WI38 (cell line): ENCODE data around the gene DCP1B.
"Not testable (repeated sequence)": the region's sequence is repeated elsewhere in the genome, so short reads cannot be mapped to it uniquely, and the experiment has no call there.

Experiments
- H3K4me3 ChIP-seq: 2 replicates; pipeline ENCODE4 v1.5.1; 2011; ENCODE audit warnings: low read depth, mild to moderate bottlenecking, control low read depth, low read length
- TF ChIP-seq, protein P1 (sequence below): IDR thresholded peaks from 2 replicates; pipeline ENCODE4 v1.5.1; 2012; ENCODE audit warnings: low read depth, mild to moderate bottlenecking, control low read depth, low read length

Gene DCP1B

DNA sequence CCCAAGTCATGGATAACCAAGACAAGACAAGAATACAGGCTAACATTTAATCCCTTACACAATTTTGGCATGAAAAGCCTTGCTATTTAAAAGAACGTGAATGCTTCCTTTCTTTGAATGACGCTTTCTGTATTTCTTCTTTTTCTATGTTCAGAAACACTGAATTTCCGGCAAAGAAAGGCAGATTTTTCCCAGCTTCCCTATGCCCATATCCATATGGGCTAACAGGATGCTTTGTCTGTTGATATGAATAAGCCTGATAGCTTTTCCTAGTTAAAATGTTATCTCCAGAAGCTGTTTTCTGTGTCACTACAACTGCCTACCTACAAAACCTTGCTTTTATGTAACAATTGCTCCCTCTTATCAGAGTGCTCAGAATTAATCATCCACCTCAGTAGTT is 47.5 kb downstream of the DCP1B start:
- TF ChIP-seq, protein P1, sequence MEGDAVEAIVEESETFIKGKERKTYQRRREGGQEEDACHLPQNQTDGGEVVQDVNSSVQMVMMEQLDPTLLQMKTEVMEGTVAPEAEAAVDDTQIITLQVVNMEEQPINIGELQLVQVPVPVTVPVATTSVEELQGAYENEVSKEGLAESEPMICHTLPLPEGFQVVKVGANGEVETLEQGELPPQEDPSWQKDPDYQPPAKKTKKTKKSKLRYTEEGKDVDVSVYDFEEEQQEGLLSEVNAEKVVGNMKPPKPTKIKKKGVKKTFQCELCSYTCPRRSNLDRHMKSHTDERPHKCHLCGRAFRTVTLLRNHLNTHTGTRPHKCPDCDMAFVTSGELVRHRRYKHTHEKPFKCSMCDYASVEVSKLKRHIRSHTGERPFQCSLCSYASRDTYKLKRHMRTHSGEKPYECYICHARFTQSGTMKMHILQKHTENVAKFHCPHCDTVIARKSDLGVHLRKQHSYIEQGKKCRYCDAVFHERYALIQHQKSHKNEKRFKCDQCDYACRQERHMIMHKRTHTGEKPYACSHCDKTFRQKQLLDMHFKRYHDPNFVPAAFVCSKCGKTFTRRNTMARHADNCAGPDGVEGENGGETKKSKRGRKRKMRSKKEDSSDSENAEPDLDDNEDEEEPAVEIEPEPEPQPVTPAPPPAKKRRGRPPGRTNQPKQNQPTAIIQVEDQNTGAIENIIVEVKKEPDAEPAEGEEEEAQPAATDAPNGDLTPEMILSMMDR: no peak
- H3K4me3 ChIP-seq: no peak overlapping the region

DNA sequence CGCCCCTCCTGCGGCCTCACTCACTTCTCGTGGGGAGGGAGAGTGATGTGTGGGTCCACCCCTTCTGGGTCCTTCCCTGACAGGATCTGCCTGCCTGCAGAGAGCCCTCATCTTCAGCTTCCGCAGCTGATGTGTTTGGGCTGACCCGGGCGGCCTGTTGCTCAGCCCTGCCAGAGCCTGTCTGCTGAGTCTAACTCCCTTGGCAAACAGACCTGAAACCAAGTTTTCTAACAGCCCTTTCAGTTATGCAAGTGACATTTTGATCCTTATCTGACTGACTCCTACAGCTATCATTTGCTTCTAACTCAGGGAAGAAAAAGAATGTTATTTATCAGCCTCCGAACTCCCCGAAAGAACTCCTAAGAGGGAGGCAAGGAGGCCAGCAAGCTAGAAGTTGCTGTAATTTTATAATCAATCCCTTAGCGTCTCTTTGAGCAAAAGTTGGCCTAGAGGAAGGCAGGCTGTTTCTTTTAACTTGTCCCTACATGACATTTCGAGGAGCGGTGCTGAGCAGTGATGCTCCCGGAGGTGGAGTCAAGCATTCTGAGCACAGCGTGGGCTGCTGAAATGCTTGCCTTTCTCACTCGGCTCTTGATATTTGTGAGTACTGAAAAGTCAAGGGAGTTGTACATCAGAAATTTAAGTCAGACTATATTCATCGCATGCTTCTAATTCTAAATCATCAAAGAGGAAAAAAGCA is 54.3 kb downstream of the DCP1B start:
- no peak overlapping the region for H3K4me3 ChIP-seq
- TF ChIP-seq, protein P1: no peak

DNA sequence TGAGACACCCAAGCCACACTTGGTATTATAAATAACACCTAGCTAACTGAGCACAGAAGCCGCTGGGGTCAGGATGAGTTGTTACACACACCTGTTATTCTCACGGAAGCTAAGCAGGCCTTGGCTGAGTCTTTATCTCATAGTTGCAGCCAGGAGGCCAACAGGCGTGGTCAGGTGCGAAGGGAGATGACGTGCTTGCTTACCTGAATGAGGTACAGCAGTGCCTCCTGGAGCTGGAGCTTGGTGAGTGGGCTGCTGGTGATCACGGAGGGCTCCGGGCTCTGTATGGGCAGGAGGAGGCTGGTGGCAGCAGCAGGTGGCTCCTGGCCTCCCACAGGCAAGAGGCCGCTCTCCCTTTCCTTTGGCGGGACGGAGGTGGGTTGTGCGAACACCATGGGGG is 55.4 kb downstream of the DCP1B start:
- H3K4me3 ChIP-seq: no peak overlapping the region
- TF ChIP-seq, protein P1: no peak

DNA sequence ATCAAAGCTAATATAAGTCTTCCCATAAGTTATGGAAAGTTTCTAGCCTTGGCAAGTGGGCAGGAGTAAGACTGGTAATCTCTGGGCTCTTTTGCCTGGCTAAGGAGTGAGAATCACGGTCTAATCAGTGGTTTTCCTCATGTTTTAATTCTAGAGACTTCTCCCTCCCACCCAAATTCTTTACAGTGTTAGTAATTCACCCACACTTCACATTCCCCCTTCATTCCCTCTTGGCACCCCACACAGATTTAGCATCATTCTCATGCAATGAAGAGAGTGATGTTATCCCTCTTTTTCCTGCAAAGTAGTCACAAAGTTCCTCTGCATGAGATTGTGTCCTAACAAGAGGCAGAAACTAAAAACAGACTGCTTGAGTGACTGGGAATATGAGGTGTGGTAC is 57.2 kb downstream of the DCP1B start:
- TF ChIP-seq, protein P1: no peak
- H3K4me3 ChIP-seq: no peak overlapping the region

DNA sequence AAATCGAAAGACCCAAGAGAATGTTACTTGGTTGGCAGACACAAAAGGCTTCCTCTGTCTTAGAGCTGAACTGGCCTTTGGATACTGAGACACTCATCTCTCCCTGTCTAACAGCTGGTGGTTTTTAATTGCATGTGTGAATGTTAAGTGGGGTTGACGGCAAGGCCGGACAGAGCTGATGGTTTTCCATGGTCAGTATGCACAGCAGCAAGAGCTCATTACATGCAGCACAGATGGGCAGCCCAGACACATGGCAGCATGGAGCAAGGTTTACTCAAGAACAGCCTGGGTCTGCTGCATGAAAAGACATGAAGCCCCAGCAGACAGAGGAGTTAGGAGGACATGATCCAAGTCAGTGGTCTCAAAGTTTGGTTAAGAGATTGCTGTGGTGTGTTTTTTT is 58.0 kb downstream of the DCP1B start:
- TF ChIP-seq, protein P1: no peak
- H3K4me3 ChIP-seq: no peak overlapping the region

DNA sequence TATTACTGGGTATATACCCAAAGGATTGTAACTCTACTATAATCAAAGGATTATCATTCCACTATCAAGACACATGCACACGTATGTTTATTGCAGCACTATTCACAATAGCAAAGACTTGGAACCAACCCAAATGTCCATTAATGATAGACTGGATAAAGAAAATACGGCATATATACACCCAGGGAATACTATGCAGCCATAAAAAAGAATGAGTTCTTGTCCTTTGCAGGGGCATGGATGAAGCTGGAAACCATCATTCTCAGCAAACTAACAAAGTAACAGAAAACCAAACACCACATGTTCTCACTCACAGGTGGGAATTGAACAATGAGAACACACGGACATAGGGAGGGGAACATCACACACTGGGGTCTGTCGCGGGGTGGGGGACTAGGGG is 58.8 kb downstream of the DCP1B start:
- H3K4me3 ChIP-seq: not testable (repeated sequence)

DNA sequence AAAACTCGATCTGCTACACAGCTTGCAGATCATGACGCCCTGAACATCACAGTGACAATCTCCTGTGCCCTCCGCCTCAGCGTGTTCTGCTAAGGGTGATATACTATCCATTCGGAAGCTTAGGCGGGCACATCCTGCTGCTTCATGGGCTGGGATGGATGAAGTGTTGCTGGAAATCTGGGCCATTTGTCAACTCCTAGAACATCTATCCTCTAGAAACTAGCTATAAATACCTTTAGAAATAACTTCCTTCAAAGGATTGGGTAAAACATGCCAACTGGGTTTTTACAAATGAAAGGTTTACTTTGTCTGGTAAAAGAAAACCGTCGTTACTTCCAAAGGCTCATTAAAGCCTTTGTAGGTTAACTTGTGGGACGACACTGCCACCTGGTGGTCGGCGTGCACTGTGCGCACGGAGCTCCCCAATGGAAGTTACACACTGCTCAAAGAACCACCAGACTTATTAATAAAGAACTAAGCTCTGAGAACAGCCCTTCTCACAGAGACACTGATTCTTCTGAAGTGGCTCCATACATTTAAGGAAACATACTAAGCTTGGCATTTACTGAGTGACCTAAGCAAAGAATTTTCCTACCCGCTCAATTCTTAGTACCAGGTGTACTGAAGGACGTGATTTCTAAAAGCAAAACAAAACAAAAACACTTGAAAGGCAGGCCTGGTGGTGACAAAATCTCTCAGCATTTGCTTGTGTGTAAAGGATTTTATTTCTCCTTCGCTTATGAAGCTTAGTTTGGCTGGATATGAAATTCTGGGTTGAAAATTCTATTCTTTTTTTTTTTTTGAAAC is 64.3 kb downstream of the DCP1B start:
- no peak overlapping the region for H3K4me3 ChIP-seq
- TF ChIP-seq, protein P1: peak; percentile 89
